H9 (cell line): ENCODE results near the gene AP5M1. TPM values are rescaled to one million over a fixed set of nuclear protein-coding genes. Genes with fewer than 3 reads are reported as not detected.

Experiments used
- DNase-seq: peaks from one replicate; pipeline ENCODE4 v3.0.0-alpha.2; 2017
- H2AFZ ChIP-seq: one replicate; pipeline ENCODE4 v1.6.1; 2013; ENCODE audit warnings: mild to moderate bottlenecking, low read length, control low read depth, moderate library complexity
- H2AK5ac ChIP-seq: 2 replicates; pipeline ENCODE4 v1.6.1; 2013; ENCODE audit warnings: low read length, control low read depth, mixed read lengths; ENCODE audit not compliant: insufficient read length
- H2BK120ac ChIP-seq: one replicate; pipeline ENCODE4 v1.6.1; 2013; ENCODE audit warnings: low read depth, mild to moderate bottlenecking, low read length, control low read depth, inconsistent platforms; ENCODE audit not compliant: poor library complexity, severe bottlenecking
- H2BK12ac ChIP-seq: 2 replicates; pipeline ENCODE4 v1.6.1; 2013; ENCODE audit warnings: low read length, control low read depth, mixed read lengths, low read depth; ENCODE audit not compliant: insufficient read length
- H2BK15ac ChIP-seq: 2 replicates; pipeline ENCODE4 v1.6.1; 2013; ENCODE audit warnings: low read depth, low read length, control low read depth
- H2BK20ac ChIP-seq: one replicate; pipeline ENCODE4 v1.6.1; 2013; ENCODE audit warnings: low read depth, mild to moderate bottlenecking, low read length, control low read depth, inconsistent platforms; ENCODE audit not compliant: poor library complexity, severe bottlenecking
- H2BK5ac ChIP-seq: 2 replicates; pipeline ENCODE4 v1.6.1; 2013; ENCODE audit warnings: low read length, control low read depth, mixed read lengths; ENCODE audit not compliant: insufficient read length
- H3K14ac ChIP-seq: 2 replicates; pipeline ENCODE4 v1.6.1; 2013; ENCODE audit warnings: low read length, control low read depth; ENCODE audit not compliant: insufficient read depth
- H3K18ac ChIP-seq: 2 replicates; pipeline ENCODE4 v1.6.1; 2013; ENCODE audit warnings: low read depth, mild to moderate bottlenecking, mixed read lengths, low read length, control low read depth; ENCODE audit not compliant: insufficient read length
- H3K23ac ChIP-seq: 2 replicates; pipeline ENCODE4 v1.6.1; 2013; ENCODE audit warnings: low read length, control low read depth, mixed read lengths, low read depth; ENCODE audit not compliant: insufficient read length
- H3K23me2 ChIP-seq: 2 replicates; pipeline ENCODE4 v1.6.1; 2013; ENCODE audit warnings: low read depth, mild to moderate bottlenecking, mixed read lengths, low read length, control low read depth; ENCODE audit not compliant: insufficient read length, poor library complexity, severe bottlenecking
- H3K27ac ChIP-seq: 2 replicates; pipeline ENCODE4 v1.5.1; 2013; ENCODE audit warnings: low read length, control low read depth, mixed read lengths, low read depth; ENCODE audit not compliant: insufficient read length
- H3K27me3 ChIP-seq: 2 replicates; pipeline ENCODE4 v1.6.1; 2013; ENCODE audit warnings: low read length, control low read depth, inconsistent platforms; ENCODE audit not compliant: insufficient read depth
- H3K4ac ChIP-seq: 2 replicates; pipeline ENCODE4 v1.6.1; 2013; ENCODE audit warnings: low read depth, mild to moderate bottlenecking, control low read depth, inconsistent platforms, low read length, moderate library complexity
- H3K4me1 ChIP-seq: 2 replicates; pipeline ENCODE4 v1.6.1; 2013; ENCODE audit warnings: low read length, control low read depth, inconsistent platforms; ENCODE audit not compliant: insufficient read depth
- H3K4me2 ChIP-seq: 2 replicates; pipeline ENCODE4 v1.6.1; 2013; ENCODE audit warnings: low read length, control low read depth, mixed read lengths; ENCODE audit not compliant: insufficient read length, insufficient read depth
- H3K56ac ChIP-seq: 2 replicates; pipeline ENCODE4 v1.6.1; 2013; ENCODE audit warnings: low read depth, mild to moderate bottlenecking, mixed read lengths, low read length, control low read depth; ENCODE audit not compliant: insufficient read length
- H3K79me1 ChIP-seq: 2 replicates; pipeline ENCODE4 v1.6.1; 2013; ENCODE audit warnings: low read depth, mild to moderate bottlenecking, moderate library complexity, low read length, control low read depth, inconsistent platforms; ENCODE audit not compliant: insufficient read depth, poor library complexity, severe bottlenecking
- H3K79me2 ChIP-seq: 2 replicates; pipeline ENCODE4 v1.6.1; 2013; ENCODE audit warnings: low read length, control low read depth, inconsistent platforms; ENCODE audit not compliant: insufficient read depth
- H3K9ac ChIP-seq: 2 replicates; pipeline ENCODE4 v1.6.1; 2013; ENCODE audit warnings: low read length, control low read depth, mixed read lengths; ENCODE audit not compliant: insufficient read length; ENCODE audit errors: extremely low read depth
- H3K9me3 ChIP-seq: one replicate; pipeline ENCODE4 v1.6.1; 2013; ENCODE audit warnings: low read depth, low read length, inconsistent platforms; ENCODE audit not compliant: control insufficient read depth
- H3T11ph ChIP-seq: one replicate; pipeline ENCODE4 v1.6.1; 2013; ENCODE audit warnings: mild to moderate bottlenecking, low read length, control low read depth, inconsistent platforms
- H4K20me1 ChIP-seq: one replicate; pipeline ENCODE4 v1.6.1; 2013; ENCODE audit not compliant: control insufficient read depth, insufficient read length, insufficient read depth
- H4K5ac ChIP-seq: 2 replicates; pipeline ENCODE4 v1.6.1; 2013; ENCODE audit warnings: low read depth, mild to moderate bottlenecking, mixed read lengths, low read length, control low read depth; ENCODE audit not compliant: insufficient read length
- H4K8ac ChIP-seq: replicated peaks from 2 replicates; pipeline ENCODE4 v1.6.1; 2013; ENCODE audit warnings: low read length, control low read depth, mixed read lengths, low read depth; ENCODE audit not compliant: insufficient read length
- H4K91ac ChIP-seq: 2 replicates; pipeline ENCODE4 v1.6.1; 2013; ENCODE audit warnings: low read depth, mild to moderate bottlenecking, moderate library complexity, mixed read lengths, low read length, control low read depth; ENCODE audit not compliant: insufficient read length
- H3K27ac Mint-ChIP-seq, 3 experiments: 2 replicates in 2 of 3; 3 replicates in 1 of 3; pipeline ENCODE4 v1.8.0; 2020 to 2021; ENCODE audit warnings: mixed read lengths in 3 of 3, mild to moderate bottlenecking in 1 of 3, moderate library complexity in 1 of 3
- H3K27me3 Mint-ChIP-seq: 2 replicates; pipeline ENCODE4 v1.8.0; 2021; ENCODE audit warnings: low read depth, mild to moderate bottlenecking, moderate library complexity, mixed read lengths
- H3K36me3 Mint-ChIP-seq, 3 experiments: 2 replicates in 2 of 3; 3 replicates in 1 of 3; pipeline ENCODE4 v1.8.0; 2020 to 2021; ENCODE audit warnings: low read depth in 3 of 3, mixed read lengths in 3 of 3; ENCODE audit not compliant: insufficient read depth in 1 of 3
- H3K4me1 Mint-ChIP-seq, 2 experiments: 2 replicates each; pipeline ENCODE4 v1.8.0; 2020; ENCODE audit warnings: mixed read lengths in 2 of 2
- H3K4me3 Mint-ChIP-seq, 2 experiments: 2 replicates in 1 of 2; 3 replicates in 1 of 2; pipeline ENCODE4 v1.8.0; 2020 to 2021; ENCODE audit warnings: mild to moderate bottlenecking in 2 of 2, mixed read lengths in 2 of 2, moderate library complexity in 1 of 2
- H3K9me3 Mint-ChIP-seq, 2 experiments: 2 replicates in 1 of 2; 3 replicates in 1 of 2; pipeline ENCODE4 v1.8.0; 2020; ENCODE audit warnings: mild to moderate bottlenecking in 2 of 2, mixed read lengths in 2 of 2, moderate library complexity in 1 of 2
- CTCF ChIP-seq: fragments of 200-600 bp; sonication (generic); conservative IDR thresholded peaks from 3 replicates; pipeline ENCODE4 v1.8.0; 2021; ENCODE audit warnings: antibody characterized with exemption, mild to moderate bottlenecking
- total RNA-seq: library from RNA; stranded (reverse); gene quantifications from 2 replicates; pipeline ENCODE4 v1.2.1, GENCODE V29; 2021

Gene AP5M1
- total RNA-seq, 1 experiment from 2014 or later, result 42.6 TPM

GRCh38 chr14:57262117-57262516 is 6.7 kb upstream of the AP5M1 start:
- Histone ChIP-seq H3K56ac (no peak overlapping the region), H3K27ac (no peak overlapping the region), H3K27me3 (no peaks in the 10 kb centered on the region), H3K18ac (no peak overlapping the region), H4K5ac (no peak overlapping the region), H3K79me2 (peaks cover 17% of the 10 kb centered on the region; the same call in 1 of the 2 replicates), H2AK5ac (no peak overlapping the region), H3K14ac (no peak overlapping the region), H2BK15ac (no peak overlapping the region), H3K9me3 (no peaks in the 10 kb centered on the region), H3K9ac (no peak overlapping the region), H2AFZ (no peak overlapping the region), H4K20me1 (no peaks in the 10 kb centered on the region), H2BK5ac (no peak overlapping the region), H3K23me2 (no peaks in the 10 kb centered on the region), H3K4me1 (no peaks in the 10 kb centered on the region; the same call in 1 of the 2 replicates), H3K23ac (no peak overlapping the region), H2BK120ac (no peak overlapping the region), H2BK20ac (no peak overlapping the region), H4K8ac (no peak overlapping the region), H3K79me1 (peaks cover 7% of the 10 kb centered on the region), H4K91ac (no peak overlapping the region), H3T11ph (no peak overlapping the region), H2BK12ac (no peak overlapping the region), H3K4me2 (no peak overlapping the region), H3K4ac (no peak overlapping the region)
- Mint-ChIP-seq H3K4me1 (peaks cover 31 to 39% of the 10 kb centered on the region in 2 experiments), H3K27me3 (no peaks in the 10 kb centered on the region), H3K9me3 (0 out of 5 replicates have a peak, but pooled peaks cover 0 to 2% of the 10 kb centered on the region in 2 experiments), H3K27ac (no peak overlapping the region), H3K4me3 (no peak overlapping the region), H3K36me3 (peaks cover 3 to 20% (median 11%) of the 10 kb centered on the region in 3 experiments; a peak in 6 of 7 replicates)
- no peak for DNase-seq
- TF ChIP-seq CTCF, result no peak
